Large intestine (tissue), 3 donors: ENCODE results near the gene ANO7. TPM values are rescaled to one million over a fixed set of nuclear protein-coding genes. Genes with fewer than 3 reads are reported as not detected.

Source experiments
- DNase-seq, 2 donors: peaks; one replicate each; pipeline versions ENCODE4 v3.0.0 to v3.0.0-alpha.2; 2013
- H3K27ac ChIP-seq: one replicate; pipeline ENCODE4 v1.5.1; 2013; ENCODE audit warnings: low read length
- H3K27me3 ChIP-seq: 2 replicates; pipeline ENCODE4 v1.6.1; 2013; ENCODE audit warnings: low read length; ENCODE audit not compliant: control insufficient read depth, insufficient read depth
- H3K36me3 ChIP-seq: 2 replicates; pipeline ENCODE4 v1.6.1; 2013; ENCODE audit warnings: low read length; ENCODE audit not compliant: control insufficient read depth, insufficient read depth
- H3K4me1 ChIP-seq: one replicate; pipeline ENCODE4 v1.6.1; 2013; ENCODE audit warnings: low read length; ENCODE audit not compliant: control insufficient read depth, insufficient read depth
- H3K4me3 ChIP-seq: one replicate; pipeline ENCODE4 v1.5.1; 2013; ENCODE audit warnings: low read length
- H3K9me3 ChIP-seq: one replicate; pipeline ENCODE4 v1.6.1; 2013; ENCODE audit warnings: mild to moderate bottlenecking, low read depth, low read length, moderate library complexity; ENCODE audit not compliant: control insufficient read depth
- WGBS: methylation state at CpG from one replicate; pipeline ENCODE4 v1.1.5; 2013; ENCODE audit warnings: low lambda C conversion rate; ENCODE audit not compliant: insufficient coverage; 5-methylcytosine and 5-hydroxymethylcytosine counted together
- polyA plus RNA-seq: library from polyadenylated mRNA; unstranded; fragments of 120-200 nt; gene quantifications from one replicate; pipeline ENCODE4 v1.2.1, GENCODE V29; 2013

Gene ANO7
- polyA plus RNA-seq, 1 donor = 31.7 TPM

DNA sequence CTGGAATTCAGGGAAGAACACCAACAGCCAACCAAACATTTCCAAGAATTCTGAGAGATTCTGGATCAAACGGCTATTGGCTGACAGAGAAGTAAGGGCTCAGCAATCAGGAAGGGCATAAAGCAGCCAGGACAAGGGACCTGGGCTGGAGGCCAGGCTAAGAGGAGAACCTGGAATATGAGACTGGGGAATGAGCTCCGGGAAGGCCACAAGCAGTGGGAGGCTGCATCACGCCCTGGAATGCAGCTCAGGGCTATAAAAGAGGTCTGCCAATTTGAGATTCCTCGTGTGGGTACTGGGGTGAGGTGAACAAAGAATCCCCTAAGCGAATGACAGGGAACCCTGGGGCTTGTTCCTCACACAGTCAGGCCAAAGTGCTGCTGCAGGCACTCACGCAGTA lies 60.4 kb downstream of the ANO7 start:
- Histone ChIP-seq H3K36me3 (peaks cover 98% of the 10 kb centered on the region), H3K9me3 (no peaks in the 10 kb centered on the region), H3K4me3 (no peak overlapping the region), H3K27me3 (no peaks in the 10 kb centered on the region), H3K4me1 (no peaks in the 10 kb centered on the region), H3K27ac (no peak overlapping the region)
- no peak for DNase-seq
- 100% methylated on average over 1 of the region's 6 CpGs for WGBS

DNA sequence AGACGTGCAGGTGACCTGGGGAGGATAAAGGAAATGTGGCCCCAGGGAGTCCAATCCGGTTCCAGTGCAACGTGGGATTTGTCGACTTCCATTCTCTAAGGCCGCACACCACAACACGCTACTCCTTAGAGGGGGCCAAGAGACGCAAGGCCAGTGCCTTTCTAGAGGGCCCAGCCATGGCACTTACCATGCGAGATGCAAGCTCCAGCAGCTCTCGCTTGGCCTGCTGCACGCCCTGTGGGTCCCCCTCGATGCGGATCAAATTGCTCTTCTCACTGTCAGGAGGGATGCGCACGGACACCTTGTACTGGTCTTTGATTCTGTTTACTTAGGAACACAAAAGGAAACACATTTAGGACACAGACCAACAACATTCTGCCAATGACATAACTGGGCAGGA lies 61.2 kb downstream of the ANO7 start:
- no peak overlapping the region for H3K27ac ChIP-seq
- peaks cover 99% of the 10 kb centered on the region for H3K36me3 ChIP-seq
- no peak overlapping the region for H3K4me3 ChIP-seq
- no CpG with 5 or more reads among the region's 14 CpGs for WGBS
- H3K27me3 ChIP-seq = no peaks in the 10 kb centered on the region
- H3K9me3 ChIP-seq = no peaks in the 10 kb centered on the region
- no peaks in the 10 kb centered on the region for H3K4me1 ChIP-seq
- DNase-seq = no peak

GRCh38 chr2:241252778-241253475 lies 64.5 kb downstream of the ANO7 start:
- Histone ChIP-seq H3K4me1 (no peaks in the 10 kb centered on the region), H3K4me3 (no peak overlapping the region), H3K36me3 (peaks cover 92% of the 10 kb centered on the region), H3K9me3 (no peaks in the 10 kb centered on the region), H3K27me3 (no peaks in the 10 kb centered on the region), H3K27ac (no peak overlapping the region)
- WGBS = 100% methylated on average over 1 of the region's 14 CpGs
- no peak for DNase-seq

DNA sequence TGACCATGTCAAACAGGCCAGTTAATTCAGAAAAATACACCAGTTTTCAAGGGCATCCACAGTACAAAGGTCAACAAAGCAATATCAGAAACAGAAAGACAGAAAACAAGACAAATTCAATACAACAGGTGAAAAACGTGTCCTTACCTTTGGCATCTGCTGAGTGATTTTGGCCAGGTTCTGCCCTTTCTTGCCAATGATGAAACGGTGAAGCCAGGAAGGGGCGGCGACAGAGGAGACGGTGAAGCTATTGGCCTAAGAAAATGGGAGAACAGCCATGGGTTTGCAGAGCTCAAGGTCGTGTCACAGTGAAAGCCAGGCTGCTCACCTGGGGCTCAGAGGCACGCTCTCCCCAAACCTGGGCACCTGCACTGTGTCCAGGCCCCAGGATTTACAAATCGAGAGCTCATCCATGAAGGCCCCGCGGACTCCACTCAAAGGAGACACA lies 66.5 kb downstream of the ANO7 start:
- no CpG with 5 or more reads among the region's 10 CpGs for WGBS

DNA sequence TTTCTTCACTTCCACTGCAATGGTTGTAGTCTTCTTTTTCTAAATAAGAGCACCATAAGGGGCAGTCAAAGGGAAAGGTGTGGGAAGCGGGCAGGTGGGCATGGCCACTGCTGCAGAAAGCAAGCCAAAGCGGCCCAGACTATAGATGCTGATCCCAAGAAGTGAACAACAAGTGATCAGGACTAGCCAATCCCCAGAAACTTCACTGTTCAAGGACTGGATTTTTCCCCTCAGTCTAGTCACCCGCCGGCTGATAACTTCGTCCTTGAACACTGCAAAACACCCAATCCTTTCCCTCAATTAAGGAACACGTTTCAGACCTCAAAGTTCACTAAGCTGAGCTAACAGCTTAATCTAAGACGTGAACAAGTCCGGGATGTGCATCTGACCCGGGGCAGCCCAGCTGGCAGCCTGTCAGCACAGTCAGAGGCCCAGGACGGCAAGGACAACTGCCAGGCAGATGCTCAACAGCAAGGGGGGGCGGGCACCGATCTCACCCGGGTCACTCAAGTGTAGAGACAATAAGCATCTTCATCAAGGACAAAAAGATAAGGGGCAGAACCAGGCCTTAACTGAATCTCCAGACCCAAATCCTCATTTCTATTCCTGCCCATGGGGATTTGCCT lies 67.2 kb downstream of the ANO7 start:
- peaks cover 3% of the 10 kb centered on the region for H3K4me1 ChIP-seq
- H3K27ac ChIP-seq = no peak overlapping the region
- no CpG with 5 or more reads among the region's 13 CpGs for WGBS
- no peak for DNase-seq
- no peak overlapping the region for H3K4me3 ChIP-seq
- H3K9me3 ChIP-seq = no peaks in the 10 kb centered on the region
- no peaks in the 10 kb centered on the region for H3K27me3 ChIP-seq
- H3K36me3 ChIP-seq = peaks cover 81% of the 10 kb centered on the region

More for the DNA sequence above, 66.5 kb downstream of the ANO7 start:
- Histone ChIP-seq H3K9me3 (no peaks in the 10 kb centered on the region), H3K27ac (no peak overlapping the region), H3K4me3 (no peak overlapping the region), H3K36me3 (peaks cover 82% of the 10 kb centered on the region), H3K27me3 (no peaks in the 10 kb centered on the region), H3K4me1 (peaks cover 3% of the 10 kb centered on the region)
- DNase-seq = no peak

GRCh38 chr2:241256168-241256545 lies 67.7 kb downstream of the ANO7 start:
- Histone ChIP-seq H3K27me3 (no peaks in the 10 kb centered on the region), H3K4me1 (peaks cover 3% of the 10 kb centered on the region), H3K36me3 (peaks cover 81% of the 10 kb centered on the region), H3K9me3 (no peaks in the 10 kb centered on the region), H3K27ac (no peak overlapping the region), H3K4me3 (no peak overlapping the region)
- no peak for DNase-seq
- no CpG with 5 or more reads among the region's 11 CpGs for WGBS

DNA sequence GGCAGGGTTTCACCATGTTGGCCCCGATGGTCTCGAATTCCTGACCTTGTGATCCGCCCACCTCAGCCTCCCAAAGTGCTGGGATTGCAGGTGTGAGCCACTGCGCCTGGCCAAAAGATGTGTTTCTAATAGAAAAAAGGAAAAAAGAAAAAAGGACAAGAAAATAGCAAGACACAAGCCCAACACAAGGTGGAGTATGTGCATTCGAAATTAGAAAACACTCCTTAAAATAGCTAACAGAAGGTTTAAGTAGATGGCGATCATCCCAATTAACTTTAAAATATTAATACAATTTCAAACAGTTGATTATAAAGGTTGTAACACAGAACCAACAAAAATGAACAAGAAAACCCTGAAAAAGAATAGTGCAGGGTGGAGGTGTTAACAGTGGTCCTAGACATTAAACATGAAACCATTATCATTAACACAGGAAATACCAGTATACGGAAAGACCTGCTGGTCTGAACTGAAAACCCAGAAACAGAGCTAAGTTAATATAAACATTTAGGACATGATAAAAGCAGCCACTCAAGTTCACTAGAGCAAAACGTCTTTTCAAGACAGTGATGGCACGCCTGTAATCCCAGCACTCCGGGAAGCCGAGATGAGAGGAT lies 69.0 kb downstream of the ANO7 start:
- no peak for DNase-seq
- H3K36me3 ChIP-seq = peaks cover 80% of the 10 kb centered on the region
- H3K27ac ChIP-seq = no peak overlapping the region
- no peaks in the 10 kb centered on the region for H3K27me3 ChIP-seq
- no peak overlapping the region for H3K4me3 ChIP-seq
- H3K9me3 ChIP-seq = no peaks in the 10 kb centered on the region
- peaks cover 3% of the 10 kb centered on the region for H3K4me1 ChIP-seq
- 69% methylated on average over 2 of the region's 11 CpGs for WGBS

DNA sequence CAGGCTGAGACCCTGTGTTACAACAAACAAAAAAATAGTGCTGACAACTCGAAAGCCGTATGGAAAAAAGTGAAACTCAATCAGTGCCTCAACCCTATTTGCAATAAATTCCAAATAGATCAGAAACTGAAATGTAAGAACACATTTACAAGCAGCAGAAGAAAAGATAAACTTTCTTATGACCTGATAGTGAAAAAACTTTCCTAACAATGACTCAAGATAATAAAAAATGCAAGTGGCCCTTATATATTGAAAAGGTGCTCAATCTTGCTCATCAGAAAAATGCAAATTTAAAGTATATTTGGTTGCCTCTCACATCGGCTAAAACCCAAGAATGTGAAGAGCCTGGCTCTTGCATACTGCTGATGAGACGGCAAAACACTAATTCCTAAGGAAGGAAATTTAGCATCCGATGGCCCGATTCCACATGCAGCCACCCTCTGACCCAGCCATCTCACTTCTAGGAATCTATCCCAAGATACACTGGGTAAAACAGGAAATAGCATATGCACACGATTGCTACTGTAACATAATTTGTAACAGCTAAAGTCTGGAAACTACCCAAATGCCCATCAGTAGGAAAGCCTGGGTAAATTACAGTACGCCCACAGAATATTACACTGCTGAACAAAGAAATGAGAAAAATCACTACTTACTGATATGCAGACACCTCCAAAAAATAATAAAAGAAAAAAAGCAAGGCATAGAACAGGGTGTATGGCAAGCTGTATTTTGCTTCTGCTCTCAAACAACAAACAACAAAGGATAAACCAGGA lies 70.2 kb downstream of the ANO7 start:
- no peak for DNase-seq
- H3K9me3 ChIP-seq = no peaks in the 10 kb centered on the region
- no peak overlapping the region for H3K4me3 ChIP-seq
- no peak overlapping the region for H3K27ac ChIP-seq
- H3K27me3 ChIP-seq = no peaks in the 10 kb centered on the region
- H3K4me1 ChIP-seq = peaks cover 3% of the 10 kb centered on the region
- WGBS = 80% methylated on average over 1 of the region's 8 CpGs
- peaks cover 80% of the 10 kb centered on the region for H3K36me3 ChIP-seq

GRCh38 chr2:241260911-241261310 lies 72.4 kb downstream of the ANO7 start:
- WGBS = no CpG with 5 or more reads among the region's 3 CpGs
- Histone ChIP-seq H3K4me3 (no peak overlapping the region), H3K36me3 (peaks cover 76% of the 10 kb centered on the region), H3K9me3 (no peaks in the 10 kb centered on the region), H3K27me3 (no peaks in the 10 kb centered on the region), H3K4me1 (peaks cover 3% of the 10 kb centered on the region), H3K27ac (no peak overlapping the region)
- DNase-seq = no peak

DNA sequence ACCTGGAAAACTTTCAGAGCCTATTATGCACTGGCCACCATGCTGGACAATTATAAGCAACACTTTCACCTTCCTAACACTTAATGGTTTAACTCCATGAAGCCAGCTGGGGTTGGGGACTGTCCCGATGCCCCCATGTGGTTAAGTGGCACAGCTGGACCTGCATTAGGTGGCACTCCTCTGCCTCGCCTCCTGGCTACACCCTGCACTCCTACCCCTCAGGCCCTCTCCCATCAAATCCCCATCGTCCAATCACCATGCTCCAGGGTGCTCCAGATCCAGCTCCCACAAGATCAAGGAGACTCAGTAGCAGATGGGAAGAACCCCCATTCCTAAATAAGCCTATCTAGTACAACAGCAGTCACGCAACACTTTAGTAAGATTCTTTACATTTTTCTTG lies 73.2 kb downstream of the ANO7 start:
- Histone ChIP-seq H3K36me3 (peaks cover 76% of the 10 kb centered on the region), H3K9me3 (no peaks in the 10 kb centered on the region), H3K4me3 (no peak overlapping the region), H3K27me3 (no peaks in the 10 kb centered on the region), H3K4me1 (peaks cover 3% of the 10 kb centered on the region), H3K27ac (no peak overlapping the region)
- DNase-seq = no peak
- WGBS = no CpG with 5 or more reads among the region's 4 CpGs
